ENCODE measurements around the gene TRPM1.
"Not testable (repeated sequence)": the region's sequence is repeated elsewhere in the genome, so short reads cannot be mapped to it uniquely, and the experiment has no call there.

Gene TRPM1

GRCh38 chr15:31088041-31088440 is 13.5 kb downstream of the TRPM1 start:
- in situ Hi-C loops (cut with MboI; ENCODE audit: low pct_unique_long_range_greater_than_20kb, low sequenced_read_pairs); DNase-seq: not testable (repeated sequence)

GRCh38 chr15:31086344-31086743 is 15.2 kb downstream of the TRPM1 start:
- no peak for DNase-seq
- in situ Hi-C loops (cut with MboI; ENCODE audit: low pct_unique_long_range_greater_than_20kb, low sequenced_read_pairs) = no loop called here

- in situ Hi-C loops (cut with MboI; ENCODE audit: low pct_unique_long_range_greater_than_20kb, low sequenced_read_pairs) = no loop called here
- DNase-seq = no peak
Observed at GRCh38 chr15:31085359-31085758, 16.2 kb downstream of the TRPM1 start.

GRCh38 chr15:31084176-31084575 is 17.3 kb downstream of the TRPM1 start:
- in situ Hi-C loops (cut with MboI; ENCODE audit: low pct_unique_long_range_greater_than_20kb, low sequenced_read_pairs) = no loop called here
- no peak for DNase-seq

DNA sequence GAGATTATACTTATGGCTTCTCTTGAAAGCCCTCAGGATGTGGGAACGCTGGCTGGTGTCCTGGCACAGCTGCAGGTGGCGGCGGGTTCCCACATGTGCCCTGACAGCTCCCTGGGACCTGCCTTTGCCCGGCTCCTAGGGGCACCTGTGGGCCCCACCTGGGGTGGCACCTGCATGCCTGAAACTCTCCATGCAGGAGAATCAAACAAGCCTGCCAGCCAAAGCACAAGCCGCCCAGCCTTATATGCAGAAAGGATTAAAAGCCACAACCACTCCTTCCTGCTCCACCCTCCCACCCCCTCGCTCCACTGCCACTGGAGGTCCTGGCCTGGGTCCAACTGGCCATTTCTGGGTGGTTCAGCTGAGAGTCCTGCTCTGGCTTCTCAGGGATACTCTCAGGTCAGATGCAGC is 18.1 kb downstream of the TRPM1 start:
- peak; percentile 18 for DNase-seq
- in situ Hi-C loops (cut with MboI; ENCODE audit: low pct_unique_long_range_greater_than_20kb, low sequenced_read_pairs) = no loop called here

DNA sequence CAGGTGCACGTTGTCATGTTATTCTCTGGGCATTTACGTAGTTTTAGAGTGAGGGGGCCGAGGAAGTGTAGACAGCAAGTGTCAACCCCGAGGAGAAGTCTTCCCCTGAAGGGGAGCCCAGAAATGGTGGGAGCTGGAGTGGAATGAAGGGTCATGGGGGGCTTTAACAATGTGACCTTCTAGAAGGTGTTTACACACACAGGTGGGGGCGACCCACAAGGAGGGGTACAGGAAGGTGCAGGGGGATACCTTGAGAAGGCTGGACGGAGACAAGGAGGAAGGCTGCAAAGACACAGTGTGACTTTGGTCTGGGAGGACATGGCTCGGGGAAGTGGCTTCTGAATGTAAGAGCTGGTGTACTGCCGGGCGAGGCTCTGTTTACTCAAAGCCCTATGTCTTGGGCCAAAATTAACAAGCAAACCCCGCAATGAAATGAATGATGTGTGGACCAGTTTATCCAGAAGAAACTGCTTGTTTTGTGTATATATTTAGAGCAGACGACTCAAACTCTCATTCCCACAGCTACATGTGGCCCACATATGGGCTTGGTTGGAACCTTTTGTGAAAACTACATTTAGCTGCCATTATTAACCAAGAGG is 18.7 kb downstream of the TRPM1 start:
- in situ Hi-C loops (cut with MboI; ENCODE audit: low pct_unique_long_range_greater_than_20kb, low sequenced_read_pairs) = no loop called here

GRCh38 chr15:31081588-31082250 is 19.8 kb downstream of the TRPM1 start:
- DNase-seq = no peak
- in situ Hi-C loops (cut with MboI; ENCODE audit: low pct_unique_long_range_greater_than_20kb, low sequenced_read_pairs) = no loop called here

More for the DNA sequence above, 18.7 kb downstream of the TRPM1 start:
- DNase-seq = no peak

DNA sequence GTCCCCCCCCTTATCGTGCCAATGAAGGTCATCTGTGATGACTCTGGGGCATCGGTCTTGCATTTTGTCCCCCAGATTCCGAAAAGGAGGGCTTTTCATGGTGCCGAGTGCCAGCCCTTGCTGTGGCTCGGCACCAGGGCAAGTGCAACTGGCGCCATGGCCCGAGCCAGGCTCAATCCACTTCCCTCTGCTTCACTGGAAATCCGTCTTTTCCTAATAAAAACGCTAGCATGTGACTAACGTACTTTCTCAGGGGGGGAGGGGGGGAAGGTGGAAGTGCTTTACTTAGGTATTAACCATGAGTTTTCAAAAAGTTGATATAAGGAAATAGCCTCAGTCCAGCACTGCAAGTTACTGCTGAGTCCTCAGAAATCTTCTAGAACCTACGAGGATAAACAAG is 20.5 kb downstream of the TRPM1 start:
- in situ Hi-C loops (cut with MboI; ENCODE audit: low pct_unique_long_range_greater_than_20kb, low sequenced_read_pairs) = no loop called here

GRCh38 chr15:31080591-31081014 is 20.9 kb downstream of the TRPM1 start:
- in situ Hi-C loops (cut with MboI; ENCODE audit: low pct_unique_long_range_greater_than_20kb, low sequenced_read_pairs) = no loop called here
- no peak for DNase-seq

More for the DNA sequence above, 20.5 kb downstream of the TRPM1 start:
- no peak for DNase-seq

DNA sequence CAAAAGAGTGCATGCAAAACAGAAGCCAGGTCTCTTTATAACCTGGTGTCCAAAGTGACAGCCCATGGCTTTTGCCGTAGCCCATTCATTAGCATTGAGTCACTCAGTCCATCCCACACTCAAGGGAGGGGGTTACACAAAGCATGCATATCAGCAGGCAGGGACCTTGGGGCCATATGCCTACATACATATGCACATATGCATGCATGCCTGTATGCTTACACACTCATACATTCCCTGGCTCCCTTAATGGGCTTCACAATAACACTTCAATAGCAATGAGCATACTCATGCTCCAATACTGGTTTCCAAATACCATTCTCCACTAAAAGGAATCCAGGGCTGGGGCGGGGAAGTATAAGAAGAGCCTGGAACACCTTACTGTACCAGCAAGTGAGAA is 22.0 kb downstream of the TRPM1 start:
- no peak for DNase-seq
- in situ Hi-C loops (cut with MboI; ENCODE audit: low pct_unique_long_range_greater_than_20kb, low sequenced_read_pairs) = no loop called here

DNA sequence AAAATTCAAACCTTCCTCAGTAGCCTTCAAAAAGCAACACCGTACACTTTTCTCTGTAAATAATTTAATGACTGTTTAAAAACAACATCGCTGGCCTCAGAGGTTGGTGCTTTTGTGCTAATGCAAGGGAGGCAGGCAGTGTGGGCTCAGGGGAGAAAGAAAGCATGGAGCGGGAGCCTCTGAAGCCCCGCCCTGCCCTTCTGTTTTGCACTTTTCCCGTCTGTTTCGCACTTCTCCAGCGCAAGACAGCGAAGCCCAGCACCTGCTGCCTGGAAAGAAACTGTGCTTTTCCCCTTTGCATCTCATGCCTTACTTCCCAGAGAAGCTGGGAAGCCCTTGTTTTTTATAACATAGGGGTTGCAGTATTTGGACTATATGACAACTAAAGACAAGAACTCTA is 23.1 kb downstream of the TRPM1 start:
- in situ Hi-C loops (cut with MboI; ENCODE audit: low pct_unique_long_range_greater_than_20kb, low sequenced_read_pairs) = no loop called here

DNA sequence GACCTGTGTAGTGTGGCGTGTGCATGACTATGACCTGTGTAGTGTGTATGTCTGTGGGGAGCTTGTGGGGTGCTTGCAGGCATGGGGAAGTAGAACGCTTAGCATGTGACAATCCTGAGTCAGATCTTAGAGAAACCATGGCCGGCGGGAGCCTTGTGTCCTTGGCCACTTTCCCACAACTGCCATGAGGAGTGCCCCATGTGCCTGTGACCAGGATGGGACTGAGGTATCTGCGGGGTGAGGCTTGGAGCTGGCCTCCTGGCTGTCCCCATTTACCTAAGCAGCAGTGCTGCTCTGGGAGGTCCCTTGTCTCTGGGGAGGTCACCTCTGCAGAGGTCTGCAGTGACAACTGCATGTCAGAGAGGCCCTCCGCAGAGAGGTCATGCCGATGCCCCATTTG is 23.6 kb downstream of the TRPM1 start:
- in situ Hi-C loops (cut with MboI; ENCODE audit: low pct_unique_long_range_greater_than_20kb, low sequenced_read_pairs) = no loop called here
- no peak for DNase-seq

More for the DNA sequence above, 23.1 kb downstream of the TRPM1 start:
- no peak for DNase-seq

DNA sequence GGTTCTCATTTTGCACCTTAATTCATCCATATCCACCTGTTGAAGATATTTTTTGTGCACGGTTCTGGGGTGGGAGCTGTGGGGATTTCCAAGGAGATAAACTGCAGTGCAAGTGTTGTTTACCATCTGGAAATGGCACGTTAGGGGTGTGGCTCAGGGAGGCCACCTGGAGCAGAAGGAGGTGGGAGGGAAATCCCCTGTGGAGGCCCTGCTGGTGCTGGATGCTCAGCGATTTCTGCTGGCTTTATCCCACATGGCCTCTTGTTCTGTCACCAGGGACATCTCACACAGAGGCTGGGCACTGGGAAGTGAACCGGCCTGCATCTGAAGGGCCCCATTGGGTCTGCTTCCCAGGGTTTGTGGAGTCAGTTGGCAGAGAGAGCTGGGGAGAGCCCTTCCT is 24.3 kb downstream of the TRPM1 start:
- DNase-seq = no peak
- in situ Hi-C loops (cut with MboI; ENCODE audit: low pct_unique_long_range_greater_than_20kb, low sequenced_read_pairs) = no loop called here

DNA sequence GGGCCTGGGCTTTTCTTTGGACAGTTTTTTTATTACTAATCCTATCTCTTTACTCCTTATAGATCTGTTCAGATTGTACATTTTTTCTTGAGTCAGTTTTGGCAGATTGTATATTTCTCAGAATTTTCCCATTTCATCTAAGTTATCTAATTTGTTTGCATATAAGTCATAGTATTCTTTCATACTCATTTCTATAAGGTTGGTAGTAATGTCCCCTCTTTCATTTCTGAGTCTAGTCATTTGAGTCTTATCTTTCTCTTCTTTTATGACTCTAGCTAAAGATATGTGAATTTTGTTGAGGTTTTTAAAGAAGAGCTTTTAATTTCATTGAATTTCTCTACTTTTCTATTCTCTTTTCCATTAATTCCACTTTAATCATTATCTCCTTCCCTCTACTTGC is 27.2 kb downstream of the TRPM1 start:
- no peak for DNase-seq
- in situ Hi-C loops (cut with MboI; ENCODE audit: low pct_unique_long_range_greater_than_20kb, low sequenced_read_pairs) = no loop called here

- in situ Hi-C loops (cut with MboI; ENCODE audit: low pct_unique_long_range_greater_than_20kb, low sequenced_read_pairs) = no loop called here
- DNase-seq = no peak
Observed at GRCh38 chr15:31070867-31071266, 30.7 kb downstream of the TRPM1 start.

DNA sequence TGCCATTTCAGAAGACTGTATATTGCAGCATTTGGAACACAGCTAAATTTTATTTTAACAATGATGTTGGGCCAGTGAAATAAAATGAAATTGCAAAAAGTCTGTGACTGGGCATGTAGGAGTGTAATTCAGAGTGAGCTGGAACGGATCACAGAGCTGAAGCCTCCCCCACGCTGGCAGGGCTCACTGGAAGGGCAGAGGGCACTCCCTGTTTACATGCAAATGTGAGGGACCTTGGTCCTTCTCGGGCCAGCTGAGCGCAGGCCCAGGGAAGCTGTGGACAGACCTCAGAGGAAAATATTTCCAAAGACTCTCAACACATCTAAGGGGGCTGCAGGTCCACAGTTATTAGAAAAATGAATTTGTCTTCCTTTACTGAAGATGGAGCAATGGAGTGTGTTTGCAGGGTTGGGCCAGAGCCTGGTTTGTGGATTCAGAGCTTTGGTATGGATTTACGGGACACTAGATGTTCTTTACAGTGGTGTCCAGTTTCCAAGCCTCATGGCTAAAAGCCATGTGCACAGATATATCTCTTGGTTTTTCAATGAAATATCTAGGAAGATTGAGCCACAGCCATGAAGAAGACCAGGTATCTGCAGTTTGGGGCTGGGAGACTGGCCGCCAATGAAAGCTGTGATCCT is 32.0 kb downstream of the TRPM1 start:
- in situ Hi-C loops (cut with MboI; ENCODE audit: low pct_unique_long_range_greater_than_20kb, low sequenced_read_pairs) = no loop called here

DNA sequence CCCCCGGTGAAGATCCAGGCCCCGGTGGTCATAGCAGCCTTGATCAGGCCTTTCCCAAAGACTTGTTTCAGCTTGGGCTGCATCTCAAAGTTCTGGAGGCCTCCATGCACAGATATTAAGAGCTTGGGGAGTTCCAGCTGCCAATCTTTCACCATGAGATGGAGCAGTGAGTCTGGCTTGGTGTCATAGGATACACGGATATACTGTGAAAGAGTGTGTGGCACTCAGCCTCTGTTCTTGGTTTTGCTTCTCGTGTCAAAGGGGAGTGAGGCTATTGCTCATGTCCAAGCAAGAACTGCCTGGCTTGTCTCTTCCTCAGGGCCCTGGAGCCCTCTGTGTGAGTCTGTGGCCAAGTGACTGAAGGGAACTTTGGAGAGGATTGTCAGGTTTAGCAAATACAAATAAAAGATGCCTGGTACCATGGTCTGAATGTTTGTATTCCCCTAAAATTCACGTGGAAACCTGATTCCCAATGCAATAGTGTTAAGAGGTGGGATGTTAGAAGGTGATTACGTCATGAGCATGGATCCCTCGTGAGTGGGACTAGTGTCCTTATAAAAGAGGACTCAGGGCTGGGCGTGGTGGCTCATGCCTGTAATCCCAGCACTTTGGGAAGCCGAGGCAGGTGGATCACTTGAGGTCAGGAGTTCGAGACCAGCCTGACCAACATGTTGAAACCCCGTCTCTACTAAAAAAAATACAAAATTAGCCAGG is 33.5 kb downstream of the TRPM1 start:
- no peak for DNase-seq

More for the DNA sequence above, 32.0 kb downstream of the TRPM1 start:
- DNase-seq = no peak

GRCh38 chr15:31065824-31066223 is 35.7 kb downstream of the TRPM1 start:
- DNase-seq = no peak
- in situ Hi-C loops (cut with MboI; ENCODE audit: low pct_unique_long_range_greater_than_20kb, low sequenced_read_pairs) = no loop called here

More for the DNA sequence above, 33.5 kb downstream of the TRPM1 start:
- in situ Hi-C loops (cut with MboI; ENCODE audit: low pct_unique_long_range_greater_than_20kb, low sequenced_read_pairs) = no loop called here

GRCh38 chr15:31062911-31063310 is 38.6 kb downstream of the TRPM1 start:
- in situ Hi-C loops (cut with MboI; ENCODE audit: low pct_unique_long_range_greater_than_20kb, low sequenced_read_pairs) = no loop called here
- DNase-seq = no peak

DNA sequence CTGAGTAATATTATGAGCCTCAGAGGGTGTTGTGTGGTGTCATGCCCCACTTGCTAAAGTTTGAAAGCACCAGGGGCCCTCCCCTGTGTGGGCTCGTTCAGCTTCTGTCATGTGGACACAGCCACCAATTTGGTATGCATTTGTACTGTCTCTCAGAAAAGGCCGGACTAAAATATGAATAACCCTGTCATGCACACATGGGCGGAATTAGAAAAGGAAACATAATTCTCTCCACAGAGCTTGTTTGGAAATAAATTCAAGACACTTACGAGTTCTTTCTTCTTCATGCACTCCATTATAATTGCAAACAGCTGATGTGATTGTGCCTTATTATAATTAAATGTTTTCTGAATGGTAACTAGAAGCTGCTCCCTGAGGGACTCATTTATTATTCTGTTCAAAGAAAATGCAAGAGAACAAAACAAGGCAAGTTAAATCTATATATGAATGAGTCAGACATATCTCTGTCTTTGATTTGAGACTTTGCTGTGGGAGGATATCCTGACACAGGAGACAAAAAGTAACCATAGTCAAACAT is 39.1 kb downstream of the TRPM1 start:
- in situ Hi-C loops (cut with MboI; ENCODE audit: low pct_unique_long_range_greater_than_20kb, low sequenced_read_pairs) = no loop called here
- DNase-seq = no peak
